AG04449 (cell line): ENCODE measurements around the gene VKORC1.

Source experiments
- CTCF ChIA-PET: fragments of 350-600 bp; formaldehyde crosslinking; extraction: SDS; loops from one replicate; lab custom pipeline; 2021; ENCODE audit warnings: antibody characterized with exemption; lab: Yijun Ruan, JAX
- POLR2A ChIA-PET: fragments of 400-600, 350-600 bp; formaldehyde crosslinking; extraction: SDS; loops from one replicate; lab custom pipeline; 2020; ENCODE audit warnings: antibody characterized with exemption, inconsistent platforms; lab: Yijun Ruan, JAX
- DNase-seq: peaks from one replicate; pipeline ENCODE4 v3.0.0-alpha.2; 2010; ENCODE audit warnings: low read depth, low spot score
- H3K4me3 ChIP-seq: 2 replicates; pipeline ENCODE4 v1.5.1; 2011; ENCODE audit warnings: low read depth, mild to moderate bottlenecking, control low read depth, low read length
- TF ChIP-seq, protein P1 (sequence below): IDR thresholded peaks from one replicate; pipeline ENCODE4 v1.5.1; 2011; ENCODE audit warnings: mild to moderate bottlenecking, moderate library complexity, low read length, control low read depth, inconsistent platforms; ENCODE audit not compliant: insufficient read depth; ENCODE audit errors: missing control alignments

Gene VKORC1

DNA sequence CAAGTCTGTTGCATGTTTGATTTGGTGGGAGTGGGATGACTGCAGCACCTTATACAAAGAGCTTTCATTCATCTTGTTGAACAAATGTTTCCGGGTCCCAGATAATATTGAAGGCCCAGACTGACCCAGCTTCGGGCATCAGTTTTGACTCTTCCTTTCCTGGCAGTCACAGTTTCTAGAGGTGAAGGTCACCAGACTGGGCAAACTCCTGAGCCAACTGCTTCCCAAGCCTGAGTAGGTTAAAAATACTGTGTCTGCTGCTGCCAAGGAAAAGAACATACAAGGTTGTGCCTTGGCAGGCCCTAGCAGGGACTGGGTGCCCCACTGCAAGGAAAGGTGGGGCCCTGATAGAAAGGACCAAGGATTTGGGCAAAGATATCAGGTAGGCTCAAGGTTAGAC is 18.1 kb upstream of the VKORC1 start:
- TF ChIP-seq, protein P1, sequence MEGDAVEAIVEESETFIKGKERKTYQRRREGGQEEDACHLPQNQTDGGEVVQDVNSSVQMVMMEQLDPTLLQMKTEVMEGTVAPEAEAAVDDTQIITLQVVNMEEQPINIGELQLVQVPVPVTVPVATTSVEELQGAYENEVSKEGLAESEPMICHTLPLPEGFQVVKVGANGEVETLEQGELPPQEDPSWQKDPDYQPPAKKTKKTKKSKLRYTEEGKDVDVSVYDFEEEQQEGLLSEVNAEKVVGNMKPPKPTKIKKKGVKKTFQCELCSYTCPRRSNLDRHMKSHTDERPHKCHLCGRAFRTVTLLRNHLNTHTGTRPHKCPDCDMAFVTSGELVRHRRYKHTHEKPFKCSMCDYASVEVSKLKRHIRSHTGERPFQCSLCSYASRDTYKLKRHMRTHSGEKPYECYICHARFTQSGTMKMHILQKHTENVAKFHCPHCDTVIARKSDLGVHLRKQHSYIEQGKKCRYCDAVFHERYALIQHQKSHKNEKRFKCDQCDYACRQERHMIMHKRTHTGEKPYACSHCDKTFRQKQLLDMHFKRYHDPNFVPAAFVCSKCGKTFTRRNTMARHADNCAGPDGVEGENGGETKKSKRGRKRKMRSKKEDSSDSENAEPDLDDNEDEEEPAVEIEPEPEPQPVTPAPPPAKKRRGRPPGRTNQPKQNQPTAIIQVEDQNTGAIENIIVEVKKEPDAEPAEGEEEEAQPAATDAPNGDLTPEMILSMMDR, result no peak
- H3K4me3 ChIP-seq, result no peak overlapping the region
- ChIA-PET CTCF (interaction anchor here (1.8 kb wide), 1 partner anchor 30 kb away, joined by 5 read pairs; no protein-coding TSS in a partner anchor), POLR2A (no interaction called here)
- no peak for DNase-seq

DNA sequence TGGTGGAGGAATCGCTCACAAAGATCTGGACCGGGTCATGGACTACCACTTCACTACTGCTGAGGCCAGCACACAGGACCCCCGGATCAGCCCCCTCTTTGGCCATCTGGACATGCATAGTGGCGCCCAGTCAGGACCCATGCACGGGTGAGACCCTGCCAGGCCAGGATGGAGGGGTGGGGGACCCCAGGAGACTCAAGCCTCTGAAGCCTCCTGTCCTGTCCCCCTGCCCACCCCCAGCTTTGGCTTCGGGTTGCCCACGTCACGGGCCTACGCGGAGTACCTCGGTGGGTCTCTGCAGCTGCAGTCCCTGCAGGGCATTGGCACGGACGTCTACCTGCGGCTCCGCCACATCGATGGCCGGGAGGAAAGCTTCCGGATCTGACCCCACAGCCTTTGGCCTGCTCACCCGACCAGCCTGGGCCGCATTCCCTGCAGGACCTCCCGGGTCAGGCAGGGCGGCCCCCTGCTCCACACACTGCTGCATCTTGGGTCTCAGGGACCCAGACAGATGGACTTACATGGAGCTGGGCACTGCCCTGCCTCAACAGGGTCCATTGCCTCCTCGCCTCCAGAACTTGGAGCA is 17.4 kb upstream of the VKORC1 start:
- POLR2A ChIA-PET, result no interaction called here
- TF ChIP-seq, protein P1, result no peak
- CTCF ChIA-PET, result interaction anchor here (1.0 to 1.3 kb wide), 3 partner anchors 9 to 158 kb away, joined by 4 read pairs; no protein-coding TSS in a partner anchor
- no peak overlapping the region for H3K4me3 ChIP-seq
- DNase-seq, result no peak

DNA sequence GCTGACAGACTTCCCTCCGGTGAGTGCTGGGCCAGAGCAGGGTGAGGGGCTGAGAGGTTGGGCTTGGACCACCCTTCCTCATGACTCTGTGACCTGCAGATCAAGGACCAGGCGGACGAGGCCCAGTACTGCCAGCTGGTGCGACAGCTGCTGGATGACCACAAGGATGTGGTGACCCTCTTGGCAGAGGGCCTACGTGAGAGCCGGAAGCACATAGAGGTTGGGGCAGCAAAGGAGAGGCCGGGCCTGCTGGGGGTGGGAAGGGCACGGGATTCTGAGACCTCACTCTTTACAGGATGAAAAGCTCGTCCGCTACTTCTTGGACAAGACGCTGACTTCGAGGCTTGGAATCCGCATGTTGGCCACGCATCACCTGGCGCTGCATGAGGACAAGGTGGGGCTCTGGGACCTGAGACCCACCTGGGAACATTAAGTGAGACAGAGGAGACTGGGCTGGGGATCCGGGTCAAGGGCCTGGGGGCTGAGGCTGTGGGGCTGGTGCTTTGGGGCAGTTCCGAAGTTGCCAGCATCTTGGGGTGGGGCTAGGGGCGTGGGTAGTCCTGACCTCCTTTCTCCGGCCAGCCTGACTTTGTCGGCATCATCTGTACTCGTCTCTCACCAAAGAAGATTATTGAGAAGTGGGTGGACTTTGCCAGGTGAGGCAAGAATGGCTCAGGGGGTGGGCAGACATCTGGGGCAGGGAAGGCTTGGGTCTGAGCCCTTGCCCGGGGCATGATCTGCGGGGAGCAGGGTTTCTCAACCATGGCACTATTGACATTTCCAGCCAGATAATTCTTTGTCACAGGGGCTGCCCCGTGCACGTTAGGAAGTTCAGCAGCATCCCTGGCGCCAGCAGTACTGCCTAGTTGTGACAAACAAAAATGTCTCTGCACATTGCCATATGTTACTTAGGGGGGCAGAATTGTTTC is 15.8 kb upstream of the VKORC1 start:
- H3K4me3 ChIP-seq, result no peak overlapping the region; the same call in 1 of the 2 replicates
- ChIA-PET POLR2A (interaction anchor here (2.3 kb wide), 1 partner anchor 7 kb away, joined by 9 read pairs; the partner anchor contains the start of gene KAT8), CTCF (interaction anchor here (1.0 to 1.3 kb wide), 3 partner anchors 10 to 156 kb away, joined by 3 to 4 read pairs (median 4); no protein-coding TSS in a partner anchor)
- TF ChIP-seq, protein P1, result no peak
- no peak for DNase-seq

DNA sequence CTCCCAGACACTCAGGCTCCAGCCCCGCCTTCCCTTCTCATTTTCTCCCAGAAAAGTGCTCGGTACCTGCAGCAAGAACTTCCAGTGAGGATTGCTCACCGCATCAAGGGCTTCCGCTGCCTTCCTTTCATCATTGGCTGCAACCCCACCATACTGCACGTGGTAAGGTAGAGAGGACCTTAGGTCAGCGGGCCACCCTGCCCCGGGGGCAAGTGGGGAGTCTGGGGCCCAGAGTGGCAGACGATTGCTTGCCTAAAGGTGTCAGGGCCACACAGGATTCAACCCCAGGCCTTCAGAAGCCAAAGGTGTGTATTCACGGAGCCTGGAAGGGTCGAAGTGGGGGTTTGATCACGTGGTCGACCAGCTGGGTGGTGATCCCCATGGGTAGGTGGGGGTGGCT is 15.0 kb upstream of the VKORC1 start:
- DNase-seq, result no peak
- peak overlapping the region; percentile 77 for H3K4me3 ChIP-seq
- POLR2A ChIA-PET, result interaction anchor here (2.3 kb wide), 1 partner anchor 8 kb away, joined by 9 read pairs; the partner anchor contains the start of gene KAT8
- CTCF ChIA-PET, result interaction anchor here (1.0 to 1.1 kb wide), 2 partner anchors 11 to 114 kb away, joined by 3 read pairs; no protein-coding TSS in a partner anchor
- TF ChIP-seq, protein P1, result no peak

DNA sequence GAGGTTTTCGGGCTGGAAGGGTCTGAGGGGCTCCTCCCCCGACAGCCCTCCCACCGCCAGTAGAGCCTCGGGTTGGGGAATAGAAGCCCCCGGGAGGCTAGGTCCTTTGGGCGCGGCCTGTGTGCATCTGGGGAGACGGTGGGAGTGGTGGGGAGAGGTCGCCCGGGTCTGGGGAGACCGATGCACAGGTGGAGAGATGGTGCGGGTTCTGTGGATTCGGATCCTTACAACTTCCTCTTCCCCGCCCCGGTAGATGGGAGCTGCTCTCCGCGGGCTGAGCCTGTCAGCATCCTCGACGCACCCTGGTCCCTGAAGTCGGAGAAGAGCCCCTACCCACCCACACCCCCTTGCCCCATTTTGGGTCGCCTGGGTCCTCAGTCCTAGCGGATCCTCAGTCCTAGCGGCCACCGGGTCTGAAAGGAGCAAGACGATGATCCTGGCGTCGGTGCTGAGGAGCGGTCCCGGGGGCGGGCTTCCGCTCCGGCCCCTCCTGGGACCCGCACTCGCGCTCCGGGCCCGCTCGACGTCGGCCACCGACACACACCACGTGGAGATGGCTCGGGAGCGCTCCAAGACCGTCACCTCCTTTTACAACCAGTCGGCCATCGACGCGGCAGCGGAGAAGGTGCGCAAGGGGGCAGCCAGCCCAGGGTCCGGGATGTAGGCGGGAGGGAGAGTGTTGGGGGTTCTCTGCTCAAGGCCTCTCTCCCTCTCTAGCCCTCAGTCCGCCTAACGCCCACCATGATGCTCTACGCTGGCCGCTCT is 14.4 kb upstream of the VKORC1 start:
- ChIA-PET CTCF (interaction anchor here (1.0 to 1.1 kb wide), 2 partner anchors 12 to 113 kb away, joined by 3 read pairs; no protein-coding TSS in a partner anchor), POLR2A (interaction anchor here (2.3 kb wide), 1 partner anchor 9 kb away, joined by 9 read pairs; the partner anchor contains the start of gene KAT8)
- TF ChIP-seq, protein P1, result no peak
- H3K4me3 ChIP-seq, result peak overlapping the region; percentile 77
- DNase-seq, result no peak
